A549 (cell line): ENCODE measurements around the gene PPP2R2D.

ENCODE experiments used
- CBX2 ChIP-seq: fragments of 200-600 bp; sonication (generic); IDR thresholded peaks from 2 replicates; pipeline ENCODE4 v1.6.1; 2016; ENCODE audit warnings: low read depth, mild to moderate bottlenecking, borderline replicate concordance
- CTCF ChIP-seq: fragments of >200 bp; sonication (Bioruptor Twin); formaldehyde crosslinking; IDR thresholded peaks from 3 replicates; pipeline ENCODE4 v1.5.1; 2016
- EHMT2 ChIP-seq: fragments of 200-600 bp; sonication (generic); IDR thresholded peaks from 2 replicates; pipeline ENCODE4 v1.6.1; 2016; ENCODE audit warnings: antibody characterized with exemption, low read depth, mild to moderate bottlenecking, moderate library complexity
- EP300 ChIP-seq, 2 experiments: fragments of >200 bp; sonication (Bioruptor Twin); formaldehyde crosslinking; IDR thresholded peaks; 2 replicates in 1 of 2; 3 replicates in 1 of 2; pipeline ENCODE4 v1.6.1; 2016 to 2017
- KDM1A ChIP-seq: fragments of 200-600 bp; sonication (generic); IDR thresholded peaks from 2 replicates; pipeline ENCODE4 v1.6.1; 2016; ENCODE audit warnings: low read depth, mild to moderate bottlenecking
- MAX ChIP-seq: IDR thresholded peaks from 2 replicates; pipeline ENCODE4 v1.6.1; 2012
- MAZ ChIP-seq: fragments of 150-350 bp; IDR thresholded peaks from 2 replicates; pipeline ENCODE4 v1.6.1; 2014; ENCODE audit warnings: antibody characterized with exemption, low read depth, low read length, borderline replicate concordance
- NFE2L2 ChIP-seq: fragments of 150-350 bp; conservative IDR thresholded peaks from 2 replicates; pipeline ENCODE4 v1.6.1; 2014; ENCODE audit warnings: low read length
- POLR2A ChIP-seq: IDR thresholded peaks from 2 replicates; pipeline ENCODE4 v1.6.1; 2012; ENCODE audit warnings: mild to moderate bottlenecking, low read length
- RCOR1 ChIP-seq: fragments of 150-350 bp; IDR thresholded peaks from 2 replicates; pipeline ENCODE4 v1.6.1; 2014; ENCODE audit warnings: antibody characterized with exemption, low read length, low read depth
- REST ChIP-seq: fragments of 200-600 bp; sonication (generic); IDR thresholded peaks from 2 replicates; pipeline ENCODE4 v1.6.1; 2016; ENCODE audit warnings: antibody characterized with exemption, mild to moderate bottlenecking, moderate library complexity
- RFX5 ChIP-seq: fragments of 450-650 bp; IDR thresholded peaks from 2 replicates; pipeline ENCODE4 v1.7.1; 2014; ENCODE audit warnings: antibody characterized with exemption, mild to moderate bottlenecking, moderate library complexity
- USF2 ChIP-seq: fragments of 450-650 bp; IDR thresholded peaks from 2 replicates; pipeline ENCODE4 v1.6.1; 2014; ENCODE audit warnings: antibody characterized with exemption
- ZFP36 ChIP-seq: fragments of 450-650 bp; IDR thresholded peaks from 2 replicates; pipeline ENCODE4 v1.6.1; 2014; ENCODE audit warnings: borderline replicate concordance; ENCODE audit not compliant: partially characterized antibody

- no peak for TF ChIP-seq POLR2A
- no peak for TF ChIP-seq CTCF
- no peak for TF ChIP-seq ZFP36
- no peak; the same call in 1 of the 2 replicates for TF ChIP-seq NFE2L2
- no peak for TF ChIP-seq MAZ
- TF ChIP-seq MAX: no peak
- TF ChIP-seq RCOR1: no peak
- TF ChIP-seq REST: no peak
- no peak for TF ChIP-seq CBX2
- no peak for TF ChIP-seq EP300 (IDR thresholded peaks at IDR 0.05)
- TF ChIP-seq KDM1A: no peak
- TF ChIP-seq EHMT2: no peak
- TF ChIP-seq RFX5: no peak
- no peak for TF ChIP-seq USF2
These were observed 35.5 kb downstream of the PPP2R2D start for GRCh38 chr10:131936294-131936693.
